Measurements from ENCODE around the gene TNRC6C. TPM values are rescaled to one million over a fixed set of nuclear protein-coding genes. Genes with fewer than 3 reads are reported as not detected.

The TNRC6C gene
- total RNA-seq, 4 donors from 2014 or later = 15.8 to 30.3 (median 27.7) TPM

GRCh38 chr17:78144147-78144719 is 185.7 kb downstream of the TNRC6C start:
- H3K9me3 ChIP-seq = no peaks in the 10 kb centered on the region
- H3K27me3 ChIP-seq = no peaks in the 10 kb centered on the region
- H3K27ac ChIP-seq = peak overlapping the region in 3 of 4 donors; percentile 65 to 67 (median 66)
- peaks cover 0 to 63% (median 22%) of the 10 kb centered on the region in 3 donors for H3K4me1 ChIP-seq
- WGBS, 2 donors (ENCODE audit: low coverage in 1 of 2) = 18% methylated on average over 2 of the region's 11 CpGs; no CpG with 5 or more reads in 1 of the 2 donors
- peak; percentile 38 for TF ChIP-seq POLR2AphosphoS5 (IDR thresholded peaks at IDR 0.05)
- TF ChIP-seq CTCF (IDR thresholded peaks at IDR 0.05) = peak in 3 of 4 experiments; percentile 17 to 33 (median 33)
- no peak for TF ChIP-seq POLR2A (IDR thresholded peaks at IDR 0.05)
- TF ChIP-seq EP300 (IDR thresholded peaks at IDR 0.05) = no peak
- ATAC-seq = peak; percentile 73
- no peaks in the 10 kb centered on the region for H3K36me3 ChIP-seq
- no peak overlapping the region for H3K4me3 ChIP-seq

GRCh38 chr17:78144736-78145641 is 186.5 kb downstream of the TNRC6C start:
- Histone ChIP-seq H3K27ac (peak overlapping the region in 3 of 4 donors; percentile 65 to 67 (median 66)), H3K9me3 (no peaks in the 10 kb centered on the region), H3K36me3 (no peaks in the 10 kb centered on the region), H3K4me3 (no peak overlapping the region), H3K4me1 (peaks cover 0 to 63% (median 22%) of the 10 kb centered on the region in 3 donors), H3K27me3 (no peaks in the 10 kb centered on the region)
- WGBS, 2 donors (ENCODE audit: low coverage in 1 of 2) = no CpG with 5 or more reads among the region's 18 CpGs
- peak; percentile 14 for ATAC-seq
- TF ChIP-seq CTCF (IDR thresholded peaks at IDR 0.05) (no peak), POLR2AphosphoS5 (IDR thresholded peaks at IDR 0.05) (no peak), EP300 (IDR thresholded peaks at IDR 0.05) (no peak), POLR2A (IDR thresholded peaks at IDR 0.05) (no peak)

GRCh38 chr17:78146471-78146869 is 188.0 kb downstream of the TNRC6C start:
- H3K27ac ChIP-seq = peak overlapping the region in 2 of 4 donors; percentile 3 to 65
- ATAC-seq = no peak
- H3K27me3 ChIP-seq = no peaks in the 10 kb centered on the region
- H3K4me1 ChIP-seq = peaks cover 0 to 50% (median 22%) of the 10 kb centered on the region in 3 donors
- WGBS, 2 donors (ENCODE audit: low coverage in 1 of 2) = no CpG with 5 or more reads among the region's 7 CpGs
- H3K9me3 ChIP-seq = no peaks in the 10 kb centered on the region
- H3K4me3 ChIP-seq = no peak overlapping the region
- TF ChIP-seq POLR2A (IDR thresholded peaks at IDR 0.05) (no peak), POLR2AphosphoS5 (IDR thresholded peaks at IDR 0.05) (no peak), EP300 (IDR thresholded peaks at IDR 0.05) (no peak), CTCF (IDR thresholded peaks at IDR 0.05) (no peak)
- no peaks in the 10 kb centered on the region for H3K36me3 ChIP-seq

GRCh38 chr17:78146881-78147280 is 188.4 kb downstream of the TNRC6C start:
- Histone ChIP-seq H3K27ac (peak overlapping the region in 1 of 4 donors; percentile 21), H3K4me3 (no peak overlapping the region), H3K4me1 (peaks cover 0 to 46% (median 22%) of the 10 kb centered on the region in 3 donors), H3K36me3 (no peaks in the 10 kb centered on the region), H3K9me3 (no peaks in the 10 kb centered on the region), H3K27me3 (no peaks in the 10 kb centered on the region)
- TF ChIP-seq POLR2A (IDR thresholded peaks at IDR 0.05) = no peak
- TF ChIP-seq CTCF (IDR thresholded peaks at IDR 0.05) = no peak
- no peak for TF ChIP-seq EP300 (IDR thresholded peaks at IDR 0.05)
- TF ChIP-seq POLR2AphosphoS5 (IDR thresholded peaks at IDR 0.05) = no peak
- no peak for ATAC-seq
- WGBS, 2 donors (ENCODE audit: low coverage in 1 of 2) = no CpG with 5 or more reads among the region's 6 CpGs
